ENCODE measurements around the gene CACNA1A. TPM values are rescaled to one million over a fixed set of nuclear protein-coding genes. Genes with fewer than 3 reads are reported as not detected.
"Not testable (repeated sequence)": the region's sequence is repeated elsewhere in the genome, so short reads cannot be mapped to it uniquely, and the experiment has no call there.

CACNA1A gene
- total RNA-seq, 2 experiments from 2014 or later: 0.30 to 0.45 TPM

DNA sequence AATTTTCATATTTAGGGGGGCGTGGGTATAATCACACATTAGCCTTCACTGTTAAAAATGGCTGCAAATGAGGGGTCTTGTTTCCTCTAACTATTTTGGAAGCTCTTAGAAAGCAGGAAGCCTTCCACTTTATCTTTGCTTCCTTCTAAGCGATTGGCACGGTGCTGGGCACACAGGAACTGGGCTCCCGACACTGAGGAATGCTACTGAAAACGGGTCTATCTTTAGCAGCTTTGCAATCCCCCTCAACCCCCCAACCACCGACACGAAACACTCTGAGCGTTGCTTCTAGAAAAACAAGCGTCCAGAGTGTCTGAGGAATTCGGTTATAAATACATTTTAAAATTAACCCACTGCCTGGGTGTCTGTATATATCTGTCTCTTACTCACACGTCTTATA is 143.6 kb downstream of the CACNA1A start:
- DNase-seq: no peak
- TF ChIP-seq CTCF (IDR thresholded peaks at IDR 0.05): no peak
- intact Hi-C loops (cut with DNase I, micrococcal nuclease): no loop called here
- Mint-ChIP-seq H3K36me3 (ENCODE audit: low read depth) (no peaks in the 10 kb centered on the region), H3K4me1 (ENCODE audit: low read depth) (no peaks in the 10 kb centered on the region), H3K27me3 (peaks cover 24% of the 10 kb centered on the region), H3K27ac (no peak overlapping the region), H3K9me3 (no peaks in the 10 kb centered on the region), H3K4me3 (no peak overlapping the region)
- Histone ChIP-seq H3K36me3 (ENCODE audit: insufficient read depth, low read length) (no peaks in the 10 kb centered on the region), H3K9me3 (ENCODE audit: control insufficient read depth in 1 of 2, insufficient read depth in 1 of 2, low read length in 2 of 2) (peaks cover 6 to 15% of the 10 kb centered on the region in 2 experiments), H3K4me3 (ENCODE audit: low read length) (no peak overlapping the region), H3K27me3 (ENCODE audit: control insufficient read depth in 1 of 2, insufficient read depth in 2 of 2, low read length in 2 of 2) (peaks cover 4 to 13% of the 10 kb centered on the region in 2 experiments), H3K27ac (ENCODE audit: low read depth in 1 of 2, low read length in 2 of 2) (no peak overlapping the region), H3K4me1 (ENCODE audit: insufficient read depth, low read length) (no peaks in the 10 kb centered on the region)
- CTCF ChIA-PET: no interaction called here
- no peak for ATAC-seq (ENCODE audit: poor library complexity)
- POLR2A ChIA-PET: no interaction called here

GRCh38 chr19:13361726-13362125 is 144.6 kb downstream of the CACNA1A start:
- H3K27ac Mint-ChIP-seq; H3K4me3 Mint-ChIP-seq; H3K36me3 Mint-ChIP-seq (ENCODE audit: low read depth); H3K9me3 Mint-ChIP-seq; H3K27ac ChIP-seq (ENCODE audit: low read depth in 1 of 2, low read length in 2 of 2); POLR2A ChIA-PET; H3K4me1 ChIP-seq (ENCODE audit: insufficient read depth, low read length); H3K4me1 Mint-ChIP-seq (ENCODE audit: low read depth); ATAC-seq (ENCODE audit: poor library complexity); intact Hi-C loops (cut with DNase I, micrococcal nuclease); CTCF ChIA-PET; H3K4me3 ChIP-seq (ENCODE audit: low read length); H3K36me3 ChIP-seq (ENCODE audit: insufficient read depth, low read length); DNase-seq: not testable (repeated sequence)
- H3K27me3 Mint-ChIP-seq: peaks cover 31% of the 10 kb centered on the region
- peaks cover 4 to 13% of the 10 kb centered on the region in 2 experiments for H3K27me3 ChIP-seq (ENCODE audit: control insufficient read depth in 1 of 2, insufficient read depth in 2 of 2, low read length in 2 of 2)
- H3K9me3 ChIP-seq (ENCODE audit: control insufficient read depth in 1 of 2, insufficient read depth in 1 of 2, low read length in 2 of 2): peaks cover 6 to 15% of the 10 kb centered on the region in 2 experiments

GRCh38 chr19:13356686-13357280 is 149.5 kb downstream of the CACNA1A start:
- Mint-ChIP-seq H3K27me3 (peaks cover 52% of the 10 kb centered on the region), H3K27ac (no peak overlapping the region)

More at GRCh38 chr19:13356686-13357280, 149.5 kb downstream of the CACNA1A start:
- no peaks in the 10 kb centered on the region for H3K36me3 ChIP-seq (ENCODE audit: insufficient read depth, low read length)
- POLR2A ChIA-PET: no interaction called here
- CTCF ChIA-PET: no interaction called here
- intact Hi-C loops (cut with DNase I, micrococcal nuclease): no loop called here
- DNase-seq (no peak), ATAC-seq (ENCODE audit: poor library complexity) (no peak)
- TF ChIP-seq CTCF (IDR thresholded peaks at IDR 0.05): no peak
- no peak overlapping the region for H3K27ac ChIP-seq (ENCODE audit: low read depth in 1 of 2, low read length in 2 of 2)
- peaks cover 6 to 15% of the 10 kb centered on the region in 2 experiments for H3K9me3 ChIP-seq (ENCODE audit: control insufficient read depth in 1 of 2, insufficient read depth in 1 of 2, low read length in 2 of 2)
- Mint-ChIP-seq H3K9me3 (no peaks in the 10 kb centered on the region), H3K4me1 (ENCODE audit: low read depth) (no peaks in the 10 kb centered on the region), H3K4me3 (no peak overlapping the region), H3K36me3 (ENCODE audit: low read depth) (no peaks in the 10 kb centered on the region)
- no peak overlapping the region for H3K4me3 ChIP-seq (ENCODE audit: low read length)
- peaks cover 4 to 12% of the 10 kb centered on the region in 2 experiments for H3K27me3 ChIP-seq (ENCODE audit: control insufficient read depth in 1 of 2, insufficient read depth in 2 of 2, low read length in 2 of 2)
- H3K4me1 ChIP-seq (ENCODE audit: insufficient read depth, low read length): no peaks in the 10 kb centered on the region
